Measurements from ENCODE around the gene SLC12A3. TPM values are rescaled to one million over a fixed set of nuclear protein-coding genes. Genes with fewer than 3 reads are reported as not detected.
A peak's percentile ranks its signal among the peaks of the same experiment; 100 is the strongest.
"Not testable (repeated sequence)": the region's sequence is repeated elsewhere in the genome, so short reads cannot be mapped to it uniquely, and the experiment has no call there.

SLC12A3 gene
- total RNA-seq, 1 donor from 2014 or later = not detected

- Mint-ChIP-seq H3K4me1 (peaks cover 52% of the 10 kb centered on the region), H3K27ac (ENCODE audit: unreplicated experiment) (peak overlapping the region; percentile 95), H3K36me3 (ENCODE audit: low read depth) (peaks cover 2% of the 10 kb centered on the region), H3K9me3 (no peaks in the 10 kb centered on the region), H3K27me3 (ENCODE audit: low read depth) (no peaks in the 10 kb centered on the region), H3K4me3 (peak overlapping the region; percentile 95)
- peak; percentile 40 for DNase-seq (ENCODE audit: low read depth, low spot score)
- TF ChIP-seq CTCF (conservative IDR thresholded peaks at IDR 0.05) = no peak
Measured at GRCh38 chr16:56932721-56933619, 68.0 kb downstream of the SLC12A3 start.

GRCh38 chr16:56933828-56934598, 69.0 kb downstream of the SLC12A3 start:
- no peak for DNase-seq (ENCODE audit: low read depth, low spot score)
- Mint-ChIP-seq H3K4me3 (peak overlapping the region; percentile 95), H3K4me1 (peaks cover 52% of the 10 kb centered on the region), H3K27me3 (ENCODE audit: low read depth) (no peaks in the 10 kb centered on the region), H3K36me3 (ENCODE audit: low read depth) (peaks cover 5% of the 10 kb centered on the region), H3K27ac (ENCODE audit: unreplicated experiment) (peak overlapping the region; percentile 50), H3K9me3 (no peaks in the 10 kb centered on the region)
- TF ChIP-seq CTCF (conservative IDR thresholded peaks at IDR 0.05) = no peak

- H3K27ac Mint-ChIP-seq (ENCODE audit: unreplicated experiment); H3K27me3 Mint-ChIP-seq (ENCODE audit: low read depth); H3K9me3 Mint-ChIP-seq; H3K36me3 Mint-ChIP-seq (ENCODE audit: low read depth); DNase-seq (ENCODE audit: low read depth, low spot score): not testable (repeated sequence)
- H3K4me1 Mint-ChIP-seq = peaks cover 52% of the 10 kb centered on the region
- H3K4me3 Mint-ChIP-seq = peak overlapping the region; percentile 95
Measured at GRCh38 chr16:56934599-56935145, 69.7 kb downstream of the SLC12A3 start.

GRCh38 chr16:56935201-56935600, 70.2 kb downstream of the SLC12A3 start:
- Mint-ChIP-seq H3K36me3 (ENCODE audit: low read depth) (peaks cover 9% of the 10 kb centered on the region), H3K27me3 (ENCODE audit: low read depth) (no peaks in the 10 kb centered on the region), H3K4me3 (peak overlapping the region; percentile 95), H3K27ac (ENCODE audit: unreplicated experiment) (no peak overlapping the region), H3K4me1 (peaks cover 52% of the 10 kb centered on the region), H3K9me3 (no peaks in the 10 kb centered on the region)
- no peak for DNase-seq (ENCODE audit: low read depth, low spot score)
- no peak for TF ChIP-seq CTCF (conservative IDR thresholded peaks at IDR 0.05)

- no peak overlapping the region for H3K27ac Mint-ChIP-seq (ENCODE audit: unreplicated experiment)
- no peaks in the 10 kb centered on the region for H3K9me3 Mint-ChIP-seq
- peaks cover 41% of the 10 kb centered on the region for H3K4me1 Mint-ChIP-seq
- H3K36me3 Mint-ChIP-seq (ENCODE audit: low read depth) = peaks cover 9% of the 10 kb centered on the region
- H3K4me3 Mint-ChIP-seq = peak overlapping the region; percentile 5
- DNase-seq (ENCODE audit: low read depth, low spot score) = no peak
- TF ChIP-seq CTCF (conservative IDR thresholded peaks at IDR 0.05) = no peak
- no peaks in the 10 kb centered on the region for H3K27me3 Mint-ChIP-seq (ENCODE audit: low read depth)
Measured at GRCh38 chr16:56936491-56936890, 71.5 kb downstream of the SLC12A3 start.

All from neural crest cell (in vitro differentiated cells).